Activated naive CD4-positive, alpha-beta T cell treated with anti-CD3 and anti-CD28 coated beads, Interleukin-2, amount 10 ng/mL, durations not matched to agents 7 days and 5 days (primary cell): ENCODE results near the gene ADSS1.
A peak's percentile ranks its signal among the peaks of the same experiment; 100 is the strongest.

Experiments used
- CTCF ChIA-PET: fragments of 350-600 bp; sonication (Branson Sonifier 250); formaldehyde crosslinking; loops from one replicate; lab custom pipeline; 2021; ENCODE audit warnings: antibody characterized with exemption; lab: Charles Lee
- DNase-seq: peaks from one replicate; pipeline ENCODE4 v3.0.0-alpha.2; 2020
- H3K27ac Mint-ChIP-seq: one replicate; pipeline ENCODE4 v1.8.0; 2021; ENCODE audit warnings: mild to moderate bottlenecking, moderate library complexity, mixed read lengths
- H3K27me3 Mint-ChIP-seq: one replicate; pipeline ENCODE4 v1.8.0; 2021; ENCODE audit warnings: mild to moderate bottlenecking, mixed read lengths
- H3K36me3 Mint-ChIP-seq: one replicate; pipeline ENCODE4 v1.8.0; 2021; ENCODE audit warnings: mixed read lengths
- H3K4me1 Mint-ChIP-seq: one replicate; pipeline ENCODE4 v1.8.0; 2021; ENCODE audit warnings: mixed read lengths
- H3K4me3 Mint-ChIP-seq: one replicate; pipeline ENCODE4 v1.8.0; 2021; ENCODE audit warnings: mild to moderate bottlenecking, moderate library complexity, mixed read lengths
- H3K9me3 Mint-ChIP-seq: one replicate; pipeline ENCODE4 v1.8.0; 2021; ENCODE audit warnings: mixed read lengths

The ADSS1 gene

GRCh38 chr14:104683653-104684448, 40.2 kb upstream of the ADSS1 start:
- no peak for DNase-seq
- CTCF ChIA-PET: interaction anchor here (1.1 kb wide), 1 partner anchor 25 kb away, joined by 3 read pairs; no protein-coding TSS in a partner anchor
- Mint-ChIP-seq H3K36me3 (peaks cover 1% of the 10 kb centered on the region), H3K27ac (no peak overlapping the region), H3K27me3 (peaks cover 56% of the 10 kb centered on the region), H3K4me1 (peaks cover 46% of the 10 kb centered on the region), H3K9me3 (no peaks in the 10 kb centered on the region), H3K4me3 (no peak overlapping the region)

GRCh38 chr14:104684449-104684821, 39.6 kb upstream of the ADSS1 start:
- H3K9me3 Mint-ChIP-seq: no peaks in the 10 kb centered on the region
- H3K36me3 Mint-ChIP-seq: peaks cover 1% of the 10 kb centered on the region
- H3K27me3 Mint-ChIP-seq: peaks cover 56% of the 10 kb centered on the region
- no peak overlapping the region for H3K27ac Mint-ChIP-seq
- CTCF ChIA-PET: interaction anchor here (1.1 kb wide), 1 partner anchor 25 kb away, joined by 3 read pairs; no protein-coding TSS in a partner anchor
- no peak overlapping the region for H3K4me3 Mint-ChIP-seq
- peaks cover 44% of the 10 kb centered on the region for H3K4me1 Mint-ChIP-seq
- DNase-seq: no peak

- peak; percentile 49 for DNase-seq
- Mint-ChIP-seq H3K27me3 (peaks cover 56% of the 10 kb centered on the region), H3K4me1 (peaks cover 44% of the 10 kb centered on the region), H3K36me3 (peaks cover 1% of the 10 kb centered on the region), H3K4me3 (no peak overlapping the region), H3K9me3 (no peaks in the 10 kb centered on the region), H3K27ac (no peak overlapping the region)
- CTCF ChIA-PET: interaction anchor here (0.9 to 1.0 kb wide), 2 partner anchors 17 to 337 kb away, joined by 3 read pairs; no protein-coding TSS in a partner anchor
These were observed 38.6 kb upstream of the ADSS1 start for GRCh38 chr14:104685216-104685997.

GRCh38 chr14:104685998-104686610, 37.9 kb upstream of the ADSS1 start:
- DNase-seq: no peak
- no peak overlapping the region for H3K27ac Mint-ChIP-seq
- CTCF ChIA-PET: no interaction called here
- H3K9me3 Mint-ChIP-seq: no peaks in the 10 kb centered on the region
- H3K27me3 Mint-ChIP-seq: peaks cover 52% of the 10 kb centered on the region
- H3K4me1 Mint-ChIP-seq: peaks cover 49% of the 10 kb centered on the region
- peaks cover 5% of the 10 kb centered on the region for H3K36me3 Mint-ChIP-seq
- no peak overlapping the region for H3K4me3 Mint-ChIP-seq

- Mint-ChIP-seq H3K4me3 (peak overlapping the region; percentile 66), H3K4me1 (peaks cover 57% of the 10 kb centered on the region), H3K27ac (peak overlapping the region; percentile 92), H3K9me3 (no peaks in the 10 kb centered on the region), H3K27me3 (peaks cover 46% of the 10 kb centered on the region), H3K36me3 (peaks cover 9% of the 10 kb centered on the region)
- peak; percentile 67 for DNase-seq
- CTCF ChIA-PET: no interaction called here
These were observed 37.2 kb upstream of the ADSS1 start for GRCh38 chr14:104686624-104687517.

- peak overlapping the region; percentile 66 for H3K4me3 Mint-ChIP-seq
- no peaks in the 10 kb centered on the region for H3K9me3 Mint-ChIP-seq
- H3K4me1 Mint-ChIP-seq: peaks cover 63% of the 10 kb centered on the region
- peaks cover 37% of the 10 kb centered on the region for H3K27me3 Mint-ChIP-seq
- peaks cover 9% of the 10 kb centered on the region for H3K36me3 Mint-ChIP-seq
- H3K27ac Mint-ChIP-seq: peak overlapping the region; percentile 92
- CTCF ChIA-PET: no interaction called here
- DNase-seq: no peak
These were observed 36.2 kb upstream of the ADSS1 start for GRCh38 chr14:104687601-104688504.

- Mint-ChIP-seq H3K4me3 (peak overlapping the region; percentile 66), H3K9me3 (no peaks in the 10 kb centered on the region), H3K27ac (peak overlapping the region; percentile 7), H3K36me3 (peaks cover 11% of the 10 kb centered on the region), H3K27me3 (peaks cover 32% of the 10 kb centered on the region), H3K4me1 (peaks cover 69% of the 10 kb centered on the region)
- DNase-seq: no peak
- CTCF ChIA-PET: no interaction called here
These were observed 35.4 kb upstream of the ADSS1 start for GRCh38 chr14:104688505-104689108.

- H3K27ac Mint-ChIP-seq: peak within 1 kb of the TSS; percentile 24
- peak within 1 kb of the TSS; percentile 84 for H3K4me3 Mint-ChIP-seq
- CTCF ChIA-PET: interaction anchor here (1.2 kb wide), 1 partner anchor 22 kb away, joined by 3 read pairs; no protein-coding TSS in a partner anchor
- H3K4me1 Mint-ChIP-seq: peaks cover 75% of the 10 kb centered on the region
- peaks cover 13% of the 10 kb centered on the region for H3K36me3 Mint-ChIP-seq
- peak; percentile 71 for DNase-seq
- H3K9me3 Mint-ChIP-seq: no peaks in the 10 kb centered on the region
- peaks cover 25% of the 10 kb centered on the region for H3K27me3 Mint-ChIP-seq
These were observed 34.7 kb upstream of the ADSS1 start, which contains the start of gene INF2 for GRCh38 chr14:104689109-104689880. Gene INF2 (plus strand): TSS chr14:104689618. CDS start chr14:104701366, 11,748 bp downstream.

GRCh38 chr14:104689881-104690711, 33.9 kb upstream of the ADSS1 start:
- Mint-ChIP-seq H3K27me3 (peaks cover 19% of the 10 kb centered on the region), H3K27ac (peak overlapping the region; percentile 81), H3K9me3 (no peaks in the 10 kb centered on the region), H3K4me3 (peak overlapping the region; percentile 84), H3K4me1 (peaks cover 75% of the 10 kb centered on the region), H3K36me3 (peaks cover 17% of the 10 kb centered on the region)
- CTCF ChIA-PET: interaction anchor here (1.2 kb wide), 1 partner anchor 21 kb away, joined by 3 read pairs; no protein-coding TSS in a partner anchor
- DNase-seq: peak; percentile 37

GRCh38 chr14:104690861-104691455, 33.1 kb upstream of the ADSS1 start:
- peak overlapping the region; percentile 81 for H3K27ac Mint-ChIP-seq

More at GRCh38 chr14:104690861-104691455, 33.1 kb upstream of the ADSS1 start:
- Mint-ChIP-seq H3K27me3 (peaks cover 15% of the 10 kb centered on the region), H3K9me3 (no peaks in the 10 kb centered on the region), H3K4me1 (peaks cover 76% of the 10 kb centered on the region), H3K4me3 (peak overlapping the region; percentile 84), H3K36me3 (peaks cover 21% of the 10 kb centered on the region)
- peak; percentile 36 for DNase-seq
- CTCF ChIA-PET: interaction anchor here (1.2 kb wide), 1 partner anchor 20 kb away, joined by 3 read pairs; no protein-coding TSS in a partner anchor
